Measurements from ENCODE around the gene TRAPPC12.

GRCh38 chr2:3361518-3362389 is 17.7 kb upstream of the TRAPPC12 start:
- TF ChIP-seq CTCF (IDR thresholded peaks at IDR 0.05) (no peak), POLR2A (IDR thresholded peaks at IDR 0.05) (no peak)

All from esophagus squamous epithelium (tissue), 4 donors.